CD8-positive, alpha-beta memory T cell (primary cell): Measurements from ENCODE around the gene MARK2. TPM values are rescaled to one million over a fixed set of nuclear protein-coding genes. Genes with fewer than 3 reads are reported as not detected.

Experiments
- CTCF ChIA-PET: fragments of 350-600 bp; sonication (Branson Sonifier 250); formaldehyde crosslinking; loops from one replicate; lab custom pipeline; 2021; ENCODE audit warnings: antibody characterized with exemption; lab: Charles Lee
- POLR2A ChIA-PET: fragments of 350-600 bp; sonication (Branson Sonifier 250); formaldehyde crosslinking; loops from one replicate; lab custom pipeline; 2021; ENCODE audit warnings: antibody characterized with exemption; lab: Charles Lee
- DNase-seq, 5 donors: peaks; one replicate each; pipeline versions ENCODE4 v3.0.0 to v3.0.0-alpha.2; 2020 to 2022; ENCODE audit warnings: mixed read lengths in 1 of 5
- H3K27ac ChIP-seq: one replicate; pipeline ENCODE4 v1.7.0; 2013; ENCODE audit warnings: low read depth, mild to moderate bottlenecking, low read length, moderate library complexity
- H3K27me3 ChIP-seq: 2 replicates; pipeline ENCODE4 v1.7.0; 2013; ENCODE audit warnings: low read length, mild to moderate bottlenecking; ENCODE audit not compliant: insufficient read depth, poor library complexity, severe bottlenecking
- H3K36me3 ChIP-seq: 2 replicates; pipeline ENCODE4 v1.7.0; 2013; ENCODE audit warnings: mild to moderate bottlenecking, low read length, moderate library complexity; ENCODE audit not compliant: insufficient read depth
- H3K4me1 ChIP-seq: 2 replicates; pipeline ENCODE4 v1.7.0; 2013; ENCODE audit warnings: mild to moderate bottlenecking, low read length, moderate library complexity; ENCODE audit not compliant: insufficient read depth
- H3K4me3 ChIP-seq: 2 replicates; pipeline ENCODE4 v1.7.0; 2013; ENCODE audit warnings: mild to moderate bottlenecking, low read length
- H3K9me3 ChIP-seq: 2 replicates; pipeline ENCODE4 v1.7.0; 2013; ENCODE audit warnings: mild to moderate bottlenecking, low read length
- H3K27ac Mint-ChIP-seq, 8 donors: one replicate each; pipeline ENCODE4 v1.8.0; 2020 to 2021; ENCODE audit warnings: mixed read lengths in 8 of 8, mild to moderate bottlenecking in 6 of 8, inconsistent platforms in 3 of 8, moderate library complexity in 3 of 8
- H3K27me3 Mint-ChIP-seq, 2 donors: one replicate each; pipeline ENCODE4 v1.8.0; 2020 to 2021; ENCODE audit warnings: mixed read lengths in 2 of 2, mild to moderate bottlenecking in 1 of 2, moderate library complexity in 1 of 2
- H3K36me3 Mint-ChIP-seq, 3 donors: one replicate each; pipeline ENCODE4 v1.8.0; 2020 to 2021; ENCODE audit warnings: mixed read lengths in 3 of 3, inconsistent platforms in 1 of 3, mild to moderate bottlenecking in 1 of 3
- H3K4me1 Mint-ChIP-seq, 3 donors: one replicate each; pipeline ENCODE4 v1.8.0; 2020 to 2021; ENCODE audit warnings: mixed read lengths in 3 of 3, inconsistent platforms in 1 of 3, mild to moderate bottlenecking in 1 of 3
- H3K4me3 Mint-ChIP-seq, 7 donors: one replicate each; pipeline ENCODE4 v1.8.0; 2020 to 2021; ENCODE audit warnings: mixed read lengths in 7 of 7, mild to moderate bottlenecking in 6 of 7, moderate library complexity in 4 of 7, inconsistent platforms in 2 of 7
- H3K9me3 Mint-ChIP-seq, 5 donors: one replicate each; pipeline ENCODE4 v1.8.0; 2020 to 2022; ENCODE audit warnings: mixed read lengths in 5 of 5, mild to moderate bottlenecking in 3 of 5, moderate library complexity in 2 of 5, inconsistent platforms in 1 of 5
- polyA plus RNA-seq: library from polyadenylated mRNA; unstranded; fragments of 300-500 nt; fragmentation: Illumina TruSeq; gene quantifications from one replicate; pipeline ENCODE4 v1.2.3, GENCODE V29; 2021
- total RNA-seq, 2 experiments: library from RNA; stranded (reverse); gene quantifications; one replicate each; pipeline ENCODE4 v1.2.3, GENCODE V29; 2021

The MARK2 gene
- total and polyA plus RNA-seq, 3 experiments from 2014 or later, result 34.5 to 72.5 (median 38.0) TPM

DNA sequence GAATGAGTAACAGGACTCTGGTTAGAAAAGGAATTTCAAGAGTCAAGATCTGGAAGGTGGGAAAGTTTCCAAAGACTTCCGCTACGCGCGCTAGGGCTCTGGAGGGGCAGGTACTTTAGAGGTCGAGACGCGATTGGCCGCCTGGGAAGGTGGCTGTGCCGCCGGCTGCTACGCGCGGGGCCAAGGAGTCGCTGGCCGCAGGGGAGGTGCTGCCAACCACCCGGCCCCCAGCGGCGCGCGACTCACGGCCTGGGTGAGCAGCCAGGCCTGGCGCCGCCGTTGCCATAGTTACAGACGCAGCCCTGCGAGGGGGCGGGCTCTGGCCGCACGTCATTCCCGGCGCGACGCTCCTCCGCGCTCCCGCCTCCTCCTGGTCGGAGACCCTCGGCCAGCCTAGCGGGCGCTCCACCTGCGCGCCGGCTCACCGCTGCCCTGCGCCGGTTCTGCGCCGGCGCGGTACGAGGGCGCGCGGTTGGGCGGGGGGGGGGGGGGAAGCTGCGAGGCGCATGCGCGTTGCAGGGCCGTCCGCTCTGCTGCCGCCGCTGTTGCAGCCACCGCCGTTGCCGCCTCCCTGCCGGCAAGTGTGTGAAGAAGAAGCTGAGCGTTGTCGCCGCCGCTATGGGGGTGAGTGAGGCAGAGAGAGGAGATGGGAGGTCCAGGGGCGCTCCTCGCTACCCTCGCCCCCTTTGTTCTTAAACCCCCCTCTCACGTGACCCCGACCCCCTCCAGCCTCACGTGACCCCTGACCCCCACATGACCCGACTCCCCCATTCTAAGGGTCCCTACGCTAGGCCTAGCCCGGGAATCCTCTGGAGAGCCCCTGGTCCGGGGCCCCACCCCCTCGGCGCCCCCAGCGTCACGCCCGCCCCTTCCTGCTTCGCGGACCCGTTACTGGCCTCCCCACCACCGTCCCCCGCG is 99.8 kb downstream of the MARK2 start, which contains the start of gene NAA40:
TSS of gene NAA40 (plus strand) at position 524 of the 918 bp plus-strand sequence. CDS start at position 619, 95 bp downstream.
- no peaks in the 10 kb centered on the region for H3K27me3 Mint-ChIP-seq
- H3K4me3 Mint-ChIP-seq, result peak within 1 kb of the TSS; percentile 85 to 92 (median 89)
- H3K36me3 Mint-ChIP-seq, result peaks cover 0 to 12% (median 0%) of the 10 kb centered on the region in 3 donors
- Histone ChIP-seq H3K36me3 (no peaks in the 10 kb centered on the region), H3K4me1 (peaks cover 15% of the 10 kb centered on the region), H3K4me3 (peak within 1 kb of the TSS; percentile 87), H3K27ac (peak within 1 kb of the TSS; percentile 59), H3K9me3 (no peaks in the 10 kb centered on the region), H3K27me3 (no peaks in the 10 kb centered on the region)
- H3K9me3 Mint-ChIP-seq, result no peaks in the 10 kb centered on the region
- POLR2A ChIA-PET, result interaction anchor here (0.6 to 1.0 kb wide), 3 partner anchors 13 to 1198 kb away, joined by 3 to 5 read pairs (median 4); partner anchors contain the start of gene MARK2
- CTCF ChIA-PET, result interaction anchor here (4.2 kb wide), 1 partner anchor 100 kb away, joined by 21 read pairs; the partner anchor contains the start of gene MARK2
- peaks cover 22 to 27% (median 26%) of the 10 kb centered on the region in 3 donors for H3K4me1 Mint-ChIP-seq
- peak; percentile 86 to 96 (median 94) for DNase-seq
- H3K27ac Mint-ChIP-seq, result peak within 1 kb of the TSS; percentile 64 to 97 (median 93)

DNA sequence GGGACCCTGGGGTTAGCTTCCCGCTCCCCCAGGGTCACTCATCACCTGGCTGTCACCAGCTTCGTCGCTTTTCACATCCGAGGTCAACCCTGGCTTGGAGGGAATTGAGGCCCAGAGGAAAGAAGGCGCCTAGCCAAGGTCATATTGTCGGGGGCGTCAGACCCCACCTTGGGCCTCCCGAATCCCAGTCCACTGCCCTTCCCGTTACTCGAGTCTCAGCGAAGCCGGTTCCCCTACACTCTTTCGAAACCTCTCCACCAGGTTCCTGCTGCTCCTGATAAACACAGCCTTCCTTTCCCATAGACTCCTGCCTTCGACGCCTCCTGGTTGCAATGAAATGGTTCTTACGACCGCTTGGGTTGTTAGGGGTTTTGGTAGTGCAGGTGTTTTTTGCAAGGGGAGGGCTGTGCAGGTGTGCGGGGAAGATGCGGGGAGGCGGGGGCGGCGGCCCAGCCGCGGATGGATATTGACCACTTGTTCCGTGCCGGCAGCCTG is 100.5 kb downstream of the MARK2 start:
- ChIA-PET POLR2A (interaction anchor here (1.0 kb wide), 2 partner anchors 12 to 101 kb away, joined by 4 to 5 read pairs; partner anchors contain the start of gene MARK2), CTCF (interaction anchor here (4.2 kb wide), 1 partner anchor 101 kb away, joined by 21 read pairs; the partner anchor contains the start of gene MARK2)
- H3K9me3 ChIP-seq, result no peaks in the 10 kb centered on the region
- H3K36me3 ChIP-seq, result no peaks in the 10 kb centered on the region
- peaks cover 0 to 16% (median 0%) of the 10 kb centered on the region in 3 donors for H3K36me3 Mint-ChIP-seq
- H3K27me3 ChIP-seq, result no peaks in the 10 kb centered on the region
- H3K27me3 Mint-ChIP-seq, result no peaks in the 10 kb centered on the region
- peaks cover 15% of the 10 kb centered on the region for H3K4me1 ChIP-seq
- peak in 1 of 5 donors; percentile 22 for DNase-seq
- peak overlapping the region; percentile 59 for H3K27ac ChIP-seq
- H3K4me1 Mint-ChIP-seq, result peaks cover 28 to 33% (median 33%) of the 10 kb centered on the region in 3 donors
- H3K9me3 Mint-ChIP-seq, result no peaks in the 10 kb centered on the region
- peak overlapping the region; percentile 57 to 97 (median 82) for H3K27ac Mint-ChIP-seq
- H3K4me3 ChIP-seq, result peak overlapping the region; percentile 71
- H3K4me3 Mint-ChIP-seq, result peak overlapping the region; percentile 85 to 92 (median 89)

DNA sequence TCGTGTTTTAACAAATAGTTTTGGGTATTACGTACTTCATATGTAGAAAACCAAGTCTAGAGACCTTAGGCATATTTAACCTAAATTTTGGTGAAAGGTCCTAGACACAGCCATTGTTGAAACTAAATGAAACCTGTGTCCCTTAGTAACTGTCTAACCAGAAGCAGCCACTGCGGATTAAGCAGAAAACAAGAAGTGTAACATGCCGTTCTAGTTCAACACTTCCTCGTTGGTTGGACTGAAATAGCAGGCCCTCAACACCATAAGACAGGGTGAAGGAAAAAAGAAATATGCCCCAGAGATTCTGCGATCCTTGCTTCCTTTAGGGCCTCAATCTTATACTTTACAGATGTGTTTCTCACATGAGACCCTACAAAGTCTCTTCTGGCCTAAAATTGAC is 101.9 kb downstream of the MARK2 start:
- no peak for DNase-seq
- H3K4me3 ChIP-seq, result no peak overlapping the region
- peaks cover 29 to 37% (median 36%) of the 10 kb centered on the region in 3 donors for H3K4me1 Mint-ChIP-seq
- ChIA-PET CTCF (no interaction called here), POLR2A (no interaction called here)
- H3K9me3 ChIP-seq, result no peaks in the 10 kb centered on the region
- no peaks in the 10 kb centered on the region for H3K27me3 Mint-ChIP-seq
- no peaks in the 10 kb centered on the region for H3K9me3 Mint-ChIP-seq
- H3K4me1 ChIP-seq, result peaks cover 15% of the 10 kb centered on the region
- no peak overlapping the region for H3K27ac ChIP-seq
- H3K4me3 Mint-ChIP-seq, result peak overlapping the region in 6 of 7 donors; percentile 14 to 87 (median 78)
- H3K27me3 ChIP-seq, result no peaks in the 10 kb centered on the region
- H3K36me3 ChIP-seq, result no peaks in the 10 kb centered on the region
- peaks cover 0 to 16% (median 0%) of the 10 kb centered on the region in 3 donors for H3K36me3 Mint-ChIP-seq
- peak overlapping the region in 5 of 8 donors; percentile 12 to 74 (median 38) for H3K27ac Mint-ChIP-seq

DNA sequence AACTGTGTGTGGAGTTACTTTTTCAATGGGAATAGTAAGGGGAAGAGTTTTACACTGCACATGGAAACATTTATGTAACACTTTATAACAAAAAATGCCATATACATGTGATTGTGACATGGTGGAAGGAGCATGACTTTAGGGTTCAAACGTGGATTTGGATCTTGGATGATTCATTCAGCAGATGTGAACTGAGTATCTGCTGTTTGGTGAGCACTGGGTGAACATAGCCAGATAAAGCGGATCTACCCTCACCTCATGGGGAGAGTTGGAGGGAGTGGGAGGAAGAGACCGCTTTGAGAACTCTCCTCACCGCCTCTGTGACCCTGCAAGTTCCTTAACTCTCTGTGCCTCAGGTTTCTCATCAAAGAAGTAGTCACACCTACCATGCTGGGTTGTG is 103.0 kb downstream of the MARK2 start:
- POLR2A ChIA-PET, result interaction anchor here (0.6 to 0.9 kb wide), 2 partner anchors 110 to 173 kb away, joined by 3 to 5 read pairs; no protein-coding TSS in a partner anchor
- H3K9me3 ChIP-seq, result no peaks in the 10 kb centered on the region
- Mint-ChIP-seq H3K4me3 (peak overlapping the region in 1 of 7 donors; percentile 85), H3K27ac (peak overlapping the region in 4 of 8 donors; percentile 36 to 74 (median 54)), H3K4me1 (peaks cover 30 to 39% (median 39%) of the 10 kb centered on the region in 3 donors), H3K36me3 (peaks cover 0 to 26% (median 0%) of the 10 kb centered on the region in 3 donors), H3K9me3 (no peaks in the 10 kb centered on the region), H3K27me3 (no peaks in the 10 kb centered on the region)
- H3K36me3 ChIP-seq, result no peaks in the 10 kb centered on the region
- H3K27me3 ChIP-seq, result no peaks in the 10 kb centered on the region
- no peak overlapping the region for H3K27ac ChIP-seq
- no peak overlapping the region for H3K4me3 ChIP-seq
- H3K4me1 ChIP-seq, result peaks cover 15% of the 10 kb centered on the region
- CTCF ChIA-PET, result interaction anchor here (1.1 to 12.8 kb wide), 3 partner anchors 9 to 104 kb away, joined by 4 to 225 read pairs (median 4); partner anchors contain the start of gene MARK2
- DNase-seq, result no peak

DNA sequence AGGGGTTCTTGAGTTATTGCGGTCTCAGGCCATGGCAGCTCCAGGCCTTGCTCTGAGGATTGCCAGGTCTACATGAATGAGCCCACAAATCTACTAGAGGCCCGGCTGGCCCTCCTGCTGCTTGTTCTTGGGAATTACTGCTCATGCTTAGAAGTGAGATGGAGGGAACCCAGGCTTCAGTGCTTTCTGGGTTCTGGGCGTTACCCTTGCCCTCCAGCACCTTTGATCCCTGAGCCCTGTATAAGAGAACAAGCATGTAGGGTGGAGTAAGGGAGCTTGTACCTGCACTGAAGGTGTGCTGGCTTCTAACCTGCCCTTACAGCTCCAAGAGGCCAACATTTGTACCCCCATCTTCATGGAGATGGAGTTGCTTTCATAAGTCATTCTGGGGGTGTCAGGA is 103.9 kb downstream of the MARK2 start:
- Mint-ChIP-seq H3K9me3 (no peaks in the 10 kb centered on the region), H3K4me1 (peaks cover 26 to 39% (median 39%) of the 10 kb centered on the region in 3 donors), H3K36me3 (peaks cover 0 to 29% (median 0%) of the 10 kb centered on the region in 3 donors), H3K27me3 (no peaks in the 10 kb centered on the region), H3K4me3 (no peak overlapping the region), H3K27ac (peak overlapping the region in 1 of 8 donors; percentile 74)
- no peak for DNase-seq
- Histone ChIP-seq H3K36me3 (no peaks in the 10 kb centered on the region), H3K4me3 (no peak overlapping the region), H3K27me3 (no peaks in the 10 kb centered on the region), H3K9me3 (no peaks in the 10 kb centered on the region), H3K4me1 (peaks cover 15% of the 10 kb centered on the region), H3K27ac (no peak overlapping the region)
- ChIA-PET POLR2A (interaction anchor here (0.9 kb wide), 1 partner anchor 174 kb away, joined by 5 read pairs; no protein-coding TSS in a partner anchor), CTCF (interaction anchor here (0.8 to 12.8 kb wide), 4 partner anchors 8 to 120 kb away, joined by 3 to 225 read pairs (median 4); partner anchors contain the start of gene MARK2)

DNA sequence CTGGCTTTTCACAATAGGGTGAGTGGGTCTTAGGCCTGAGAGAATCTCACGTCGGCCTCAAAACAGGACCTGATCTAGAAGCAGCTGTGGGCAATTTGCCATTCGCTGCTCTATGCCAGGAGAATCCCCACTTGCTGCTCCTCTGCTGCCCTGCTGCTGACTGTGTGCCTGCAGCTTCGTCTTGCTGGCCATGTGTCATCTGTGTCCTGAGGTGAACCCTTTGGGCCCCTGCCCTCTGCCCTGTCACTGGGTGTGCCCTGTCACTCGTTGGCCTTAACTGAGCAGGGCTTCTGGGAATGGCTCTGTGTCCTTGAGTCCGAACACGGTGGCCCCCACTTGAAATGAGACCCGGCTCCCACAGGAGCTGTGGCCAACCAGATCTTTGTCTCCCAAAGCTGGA is 106.1 kb downstream of the MARK2 start:
- POLR2A ChIA-PET, result interaction anchor here (1.3 kb wide), 1 partner anchor 107 kb away, joined by 6 read pairs; the partner anchor contains the start of gene MARK2
- peak overlapping the region in 1 of 7 donors; percentile 40 for H3K4me3 Mint-ChIP-seq
- H3K27me3 Mint-ChIP-seq, result no peaks in the 10 kb centered on the region
- peaks cover 0 to 28% (median 1%) of the 10 kb centered on the region in 3 donors for H3K36me3 Mint-ChIP-seq
- no peaks in the 10 kb centered on the region for H3K27me3 ChIP-seq
- no peaks in the 10 kb centered on the region for H3K9me3 Mint-ChIP-seq
- H3K4me1 ChIP-seq, result peaks cover under 1% of the 10 kb centered on the region
- DNase-seq, result no peak
- no peak overlapping the region for H3K27ac Mint-ChIP-seq
- CTCF ChIA-PET, result interaction anchor here (0.9 to 12.8 kb wide), 19 partner anchors 10 to 178 kb away, joined by 3 to 225 read pairs (median 5); partner anchors contain the start of genes MARK2, RCOR2 and ZFTA
- peaks cover 15 to 26% (median 26%) of the 10 kb centered on the region in 3 donors for H3K4me1 Mint-ChIP-seq
- no peaks in the 10 kb centered on the region for H3K9me3 ChIP-seq
- H3K27ac ChIP-seq, result no peak overlapping the region
- H3K36me3 ChIP-seq, result no peaks in the 10 kb centered on the region
- no peak overlapping the region for H3K4me3 ChIP-seq

DNA sequence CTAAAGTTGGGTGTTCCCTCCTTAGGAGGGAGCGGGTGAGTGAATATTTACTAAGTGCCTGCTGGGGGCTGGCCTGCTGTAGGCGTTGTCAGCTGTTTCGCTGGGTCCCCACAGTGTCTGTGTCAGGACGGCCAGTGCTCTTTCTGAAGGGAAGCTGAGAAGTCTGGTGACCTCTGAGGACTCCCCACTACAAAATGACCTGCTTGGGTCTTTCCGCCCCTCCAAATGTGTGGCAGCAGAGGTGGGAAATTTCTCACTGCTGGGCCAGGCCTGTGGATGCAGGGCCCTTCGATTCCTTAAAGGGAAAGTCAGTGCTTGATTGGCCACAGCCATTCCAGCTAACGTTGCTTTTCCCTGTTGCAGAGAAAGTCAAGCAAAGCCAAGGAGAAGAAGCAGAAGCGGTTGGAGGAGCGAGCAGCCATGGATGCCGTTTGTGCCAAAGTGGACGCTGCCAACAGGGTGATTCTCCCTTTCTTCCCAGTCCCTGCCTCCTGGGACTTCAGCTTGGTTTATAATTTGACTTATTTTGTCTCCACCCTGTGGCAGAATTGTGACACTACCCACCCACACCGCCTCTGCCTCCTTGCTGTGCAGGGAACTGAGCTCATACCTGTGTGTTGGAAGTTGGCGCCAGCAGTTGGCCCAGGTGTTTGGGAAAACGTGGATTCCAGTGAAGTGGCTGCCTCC is 106.7 kb downstream of the MARK2 start:
- Histone ChIP-seq H3K27ac (no peak overlapping the region), H3K4me3 (no peak overlapping the region), H3K36me3 (no peaks in the 10 kb centered on the region), H3K4me1 (no peaks in the 10 kb centered on the region), H3K9me3 (no peaks in the 10 kb centered on the region), H3K27me3 (no peaks in the 10 kb centered on the region)
- ChIA-PET CTCF (interaction anchor here (0.7 to 12.8 kb wide), 30 partner anchors 10 to 280 kb away, joined by 3 to 225 read pairs (median 4); partner anchors contain the start of genes MARK2, RCOR2 and ZFTA), POLR2A (interaction anchor here (0.5 to 1.3 kb wide), 3 partner anchors 16 to 109 kb away, joined by 3 to 6 read pairs (median 4); partner anchors contain the start of gene MARK2)
- Mint-ChIP-seq H3K4me1 (peaks cover 13 to 22% (median 22%) of the 10 kb centered on the region in 3 donors), H3K27ac (peak overlapping the region in 2 of 8 donors; percentile 8 to 32), H3K36me3 (peaks cover 0 to 29% (median 1%) of the 10 kb centered on the region in 3 donors), H3K4me3 (no peak overlapping the region), H3K27me3 (no peaks in the 10 kb centered on the region), H3K9me3 (no peaks in the 10 kb centered on the region)
- DNase-seq, result peak; percentile 14 to 61 (median 45)
